T-helper 2 cell treated with Interferon-gamma antibody and Interleukin-4, amounts not matched to agents 5 μg/mL and 100 μg/mL, for 36 hours (primary cell): ENCODE data around the gene KRTAP22-1.

ENCODE experiments used
- DNase-seq: peaks from one replicate; pipeline ENCODE4 v3.0.0; 2021; ENCODE audit warnings: low spot score
- H3K27ac Mint-ChIP-seq: one replicate; pipeline ENCODE4 v1.8.0; 2021; ENCODE audit warnings: mild to moderate bottlenecking, mixed read lengths
- H3K27me3 Mint-ChIP-seq: one replicate; pipeline ENCODE4 v1.8.0; 2021; ENCODE audit warnings: low read depth, mixed read lengths
- H3K36me3 Mint-ChIP-seq: one replicate; pipeline ENCODE4 v1.8.0; 2021; ENCODE audit warnings: low read depth, mixed read lengths
- H3K4me1 Mint-ChIP-seq: one replicate; pipeline ENCODE4 v1.8.0; 2021; ENCODE audit warnings: low read depth, mixed read lengths
- H3K4me3 Mint-ChIP-seq: one replicate; pipeline ENCODE4 v1.8.0; 2022; ENCODE audit warnings: mild to moderate bottlenecking, moderate library complexity, mixed read lengths
- H3K9me3 Mint-ChIP-seq: one replicate; pipeline ENCODE4 v1.8.0; 2021; ENCODE audit warnings: mixed read lengths

The KRTAP22-1 gene

GRCh38 chr21:30646904-30647414 lies 46.1 kb downstream of the KRTAP22-1 start:
- Mint-ChIP-seq H3K9me3 (peaks cover 11% of the 10 kb centered on the region), H3K4me1 (no peaks in the 10 kb centered on the region), H3K27ac (no peak overlapping the region), H3K4me3 (no peak overlapping the region), H3K36me3 (no peaks in the 10 kb centered on the region), H3K27me3 (peaks cover 13% of the 10 kb centered on the region)
- DNase-seq, result no peak
